ENCODE data around the gene SPARCL1. TPM values are rescaled to one million over a fixed set of nuclear protein-coding genes. Genes with fewer than 3 reads are reported as not detected.

Gene SPARCL1
- total RNA-seq, 1 experiment from 2014 or later, result not detected

DNA sequence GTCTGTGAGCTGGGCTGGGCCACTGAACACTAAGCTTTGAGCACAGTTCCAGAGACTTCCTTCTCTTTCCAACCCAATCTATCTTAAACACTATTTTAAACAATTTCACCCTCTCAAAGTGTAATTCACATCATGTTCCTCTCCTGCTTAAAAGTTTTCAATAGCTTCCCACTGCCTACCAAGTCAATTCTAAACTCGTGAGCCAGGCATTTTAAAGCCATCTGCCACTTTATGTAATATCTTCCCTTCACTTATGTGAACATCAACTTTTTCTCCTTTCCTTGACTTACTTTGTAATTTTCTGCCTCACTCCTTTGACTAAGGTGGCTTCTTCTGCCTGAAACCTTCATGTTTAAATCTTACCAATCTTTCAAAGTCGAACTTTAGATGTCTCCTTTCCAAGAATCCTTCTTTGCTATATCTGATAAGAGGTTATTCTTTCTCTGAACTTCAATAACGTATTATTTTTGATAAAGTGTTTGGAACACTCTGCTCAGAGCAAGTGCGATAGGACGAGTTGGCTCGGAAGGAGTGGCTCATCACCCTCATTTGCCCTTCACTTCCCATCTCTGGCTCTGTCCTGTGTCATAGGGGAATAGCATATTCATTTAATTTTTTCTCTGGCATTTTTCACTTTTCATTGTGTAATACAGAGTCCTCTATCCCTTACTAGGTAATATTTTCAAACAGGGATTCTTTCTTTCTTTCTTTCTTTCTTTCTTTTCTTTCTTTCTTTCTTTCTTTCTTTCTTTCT lies 13.0 kb upstream of the SPARCL1 start:
- DNase-seq (ENCODE audit: extremely low read depth, low read depth), result no peak

GRCh38 chr4:87541521-87541920 lies 12.3 kb upstream of the SPARCL1 start:
- DNase-seq (ENCODE audit: extremely low read depth, low read depth), result no peak

DNA sequence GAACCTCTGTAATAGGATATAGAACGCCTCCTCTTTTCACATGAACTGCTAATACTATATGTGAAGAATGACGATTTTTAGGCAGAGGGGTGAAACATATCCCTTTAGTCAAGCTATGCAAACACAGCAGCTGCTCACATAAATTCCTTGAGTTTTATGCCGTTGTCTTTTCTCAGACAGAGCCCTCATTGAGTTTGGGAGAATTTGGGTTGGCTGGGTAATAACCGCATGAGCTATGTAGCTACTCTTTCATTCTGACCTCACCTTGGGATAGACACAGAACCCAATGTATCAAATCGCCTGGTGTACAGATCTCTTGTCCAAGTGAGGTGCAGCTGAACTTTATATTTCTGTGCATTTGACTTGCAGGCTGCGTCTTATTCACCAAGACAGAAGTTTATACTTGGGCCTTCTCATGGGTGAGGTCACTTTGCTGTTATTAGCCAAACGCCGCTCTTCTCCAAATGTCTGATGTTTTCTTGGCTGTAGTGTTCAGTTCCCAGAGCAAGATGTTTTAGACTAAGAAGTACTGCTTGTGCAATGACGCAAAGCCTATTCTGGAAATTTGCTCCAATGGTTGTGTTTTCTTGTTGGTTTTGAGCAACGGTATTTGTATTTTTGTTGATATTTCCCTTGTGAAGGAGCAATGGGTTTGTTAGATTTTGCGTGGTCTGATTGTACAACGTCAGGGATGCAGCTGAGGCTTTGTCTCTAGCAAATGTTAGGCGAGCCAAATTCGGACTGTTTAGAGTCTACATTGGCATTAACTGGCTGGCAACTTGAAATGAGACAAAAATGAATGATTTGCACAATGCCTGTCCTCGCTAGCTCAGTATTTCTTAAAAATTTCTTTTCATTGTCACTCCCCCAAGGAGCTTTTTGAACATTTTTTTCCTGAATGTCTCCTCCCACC lies 11.2 kb upstream of the SPARCL1 start:
- no peak for DNase-seq (ENCODE audit: extremely low read depth, low read depth)

- DNase-seq (ENCODE audit: extremely low read depth, low read depth), result no peak
Measured at GRCh38 chr4:87532907-87533306, 3.7 kb upstream of the SPARCL1 start.

- DNase-seq (ENCODE audit: extremely low read depth, low read depth), result no peak
Measured at GRCh38 chr4:87532109-87532508, 2.9 kb upstream of the SPARCL1 start.

DNA sequence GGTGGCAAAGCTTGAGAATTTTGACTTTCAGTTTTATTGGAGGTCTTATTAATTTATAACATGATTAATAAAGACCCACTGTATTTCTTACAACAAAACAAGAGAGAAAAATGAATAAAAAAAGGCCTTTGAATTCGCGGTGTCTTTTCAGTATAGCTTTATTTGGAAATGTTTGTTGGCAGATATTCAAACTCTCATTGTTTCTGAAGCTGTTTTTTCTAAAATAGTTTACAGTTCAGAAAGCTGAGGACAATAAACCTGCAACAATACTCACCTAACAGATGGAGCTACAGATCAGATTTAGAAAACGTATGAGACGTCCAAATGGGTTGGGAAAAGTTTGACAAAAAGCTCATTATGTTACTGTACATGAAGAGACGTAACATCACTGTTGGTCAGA lies 2.4 kb upstream of the SPARCL1 start:
- DNase-seq (ENCODE audit: extremely low read depth, low read depth), result no peak

DNA sequence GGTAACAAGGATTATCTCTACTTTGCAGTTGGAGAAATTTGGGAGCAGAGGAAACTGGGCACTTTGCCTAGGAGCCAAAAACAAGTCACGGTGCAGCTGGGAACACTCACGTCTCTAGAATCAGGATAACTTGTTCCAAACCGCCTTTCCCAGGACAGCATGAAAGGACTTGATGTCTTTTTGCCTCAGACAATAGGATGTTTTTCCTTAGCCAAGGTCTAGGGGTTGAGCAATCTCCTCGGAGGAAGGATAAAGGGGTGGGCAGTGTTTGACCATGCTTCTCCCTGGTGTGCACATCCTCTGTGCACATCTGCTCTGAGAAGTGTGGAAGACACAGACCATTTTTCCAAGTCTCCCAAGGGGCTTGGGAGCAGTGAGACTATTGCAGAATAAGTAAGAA lies 1.7 kb upstream of the SPARCL1 start:
- no peak for DNase-seq (ENCODE audit: extremely low read depth, low read depth)

DNA sequence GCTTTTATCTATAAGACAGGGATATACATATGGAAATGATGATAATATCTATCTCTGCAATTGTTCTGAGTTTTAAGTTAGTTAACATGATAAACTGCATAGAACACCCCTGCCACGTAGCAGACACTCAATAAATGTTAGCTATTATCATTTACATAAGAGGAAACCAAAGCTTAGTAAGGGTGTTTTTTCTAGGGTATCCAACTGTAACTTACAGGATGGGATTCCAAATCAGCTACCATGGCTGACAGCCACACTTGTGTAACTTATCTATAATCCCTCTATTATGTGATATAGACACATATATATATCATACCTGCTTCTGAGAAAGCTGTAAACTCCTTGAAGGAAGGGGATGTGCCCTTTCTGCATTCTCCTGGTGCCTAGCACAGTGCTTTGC lies 1.1 kb upstream of the SPARCL1 start:
- DNase-seq (ENCODE audit: extremely low read depth, low read depth), result no peak

DNA sequence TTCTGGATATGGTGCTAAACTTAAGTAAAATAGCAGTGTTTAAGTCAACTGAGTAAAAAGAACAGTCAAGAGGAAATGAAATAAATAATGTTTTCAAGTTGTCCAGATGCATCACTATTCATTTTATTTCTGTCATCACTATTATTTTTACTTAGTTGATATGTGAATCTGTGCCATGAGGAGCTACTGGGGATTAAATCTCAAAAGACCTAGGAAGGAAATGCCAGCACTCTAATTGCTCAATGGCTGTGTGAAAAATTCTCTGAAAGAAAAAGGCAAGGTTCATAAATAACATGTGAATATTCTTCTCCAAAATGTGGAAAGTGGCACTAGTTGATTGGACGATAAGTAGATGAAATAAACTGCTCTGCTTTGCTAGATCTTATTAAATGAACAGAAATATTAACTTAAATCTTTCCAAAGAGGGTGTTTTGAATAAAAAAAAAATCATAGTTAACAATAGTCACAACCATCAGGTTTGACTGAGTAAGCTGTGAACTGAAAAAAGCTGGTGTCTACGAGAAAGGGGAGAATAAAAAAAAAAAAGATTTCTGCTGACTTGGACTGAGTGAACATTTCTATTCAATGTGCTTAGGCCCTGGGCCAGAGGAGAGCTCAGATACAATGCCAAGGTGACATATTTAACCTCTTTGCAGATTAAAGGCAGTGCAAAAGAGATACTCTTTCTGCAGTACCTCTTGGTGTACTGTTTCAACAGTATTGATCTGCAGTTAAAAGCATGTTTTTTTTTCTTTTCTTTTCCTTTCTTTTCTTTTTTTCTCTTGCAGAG lies 1.6 kb downstream of the SPARCL1 start:
- DNase-seq (ENCODE audit: extremely low read depth, low read depth), result no peak

GRCh38 chr4:87525636-87526295 lies 3.4 kb downstream of the SPARCL1 start:
- DNase-seq (ENCODE audit: extremely low read depth, low read depth), result no peak

DNA sequence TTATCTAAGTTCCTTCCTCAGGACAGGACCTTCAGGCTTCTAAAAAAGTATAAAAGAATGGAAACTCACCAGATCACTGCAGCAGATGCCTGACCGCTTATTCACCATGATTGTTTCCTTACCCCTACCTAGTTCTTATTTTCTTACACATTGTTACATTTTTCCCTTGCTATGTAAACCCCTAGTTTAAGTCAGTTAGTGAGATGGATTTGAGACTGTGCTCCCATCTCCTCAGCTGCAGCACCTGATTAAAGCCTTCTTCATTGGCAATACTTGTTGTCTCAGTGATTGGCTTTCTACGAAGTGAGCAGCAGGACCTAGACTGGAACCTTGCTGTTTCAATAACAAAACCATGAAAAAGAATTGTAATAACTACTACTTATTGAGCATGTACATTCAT lies 4.7 kb downstream of the SPARCL1 start:
- no peak for DNase-seq (ENCODE audit: extremely low read depth, low read depth)

DNA sequence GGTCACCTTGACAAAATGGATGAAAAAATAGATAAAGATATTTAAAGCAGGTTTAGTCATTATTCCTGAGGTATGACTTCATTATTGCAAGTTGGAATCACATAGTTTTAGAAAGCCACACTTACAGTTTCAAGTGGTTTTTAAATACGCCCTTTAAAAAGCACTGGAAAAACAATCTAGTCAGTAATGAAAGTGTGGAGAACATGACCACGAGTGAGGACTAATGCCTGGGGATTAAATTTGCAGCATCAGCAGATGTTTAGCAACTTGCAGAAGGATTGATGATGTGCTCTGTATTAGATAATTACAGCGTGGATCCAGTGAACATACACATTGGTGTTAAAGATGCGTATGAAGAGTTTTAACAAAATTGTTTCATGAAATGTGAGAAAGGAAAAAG lies 5.9 kb downstream of the SPARCL1 start:
- no peak for DNase-seq (ENCODE audit: extremely low read depth, low read depth)

DNA sequence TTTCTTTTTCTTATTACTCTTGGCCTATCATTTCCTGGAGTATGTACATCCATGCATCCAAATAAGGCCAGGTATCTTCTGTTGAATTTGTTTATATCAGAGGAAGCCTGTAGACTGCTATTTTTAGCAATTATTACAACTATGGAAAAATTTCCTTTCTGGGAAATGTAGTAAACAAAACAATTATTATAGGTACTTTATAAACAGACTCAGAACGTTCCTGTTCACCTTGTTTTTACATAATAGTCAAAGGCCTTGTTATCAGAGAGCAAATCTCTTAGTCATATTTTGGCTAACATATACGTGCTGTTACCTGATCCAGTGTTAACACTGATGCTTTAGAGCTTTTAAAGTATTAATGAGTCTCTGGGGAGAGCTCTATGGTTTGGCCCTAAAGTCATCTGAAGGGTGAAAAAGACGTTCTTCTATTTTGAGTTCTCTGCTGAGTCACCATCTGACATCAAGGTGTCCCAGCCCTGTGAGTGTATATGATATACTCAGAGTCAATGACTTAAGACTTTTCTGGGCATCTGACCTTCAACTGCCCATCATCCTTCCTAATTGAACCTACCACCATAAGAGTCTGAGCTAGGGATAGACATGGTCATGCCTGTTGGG lies 7.3 kb downstream of the SPARCL1 start:
- DNase-seq (ENCODE audit: extremely low read depth, low read depth), result peak; percentile 8

DNA sequence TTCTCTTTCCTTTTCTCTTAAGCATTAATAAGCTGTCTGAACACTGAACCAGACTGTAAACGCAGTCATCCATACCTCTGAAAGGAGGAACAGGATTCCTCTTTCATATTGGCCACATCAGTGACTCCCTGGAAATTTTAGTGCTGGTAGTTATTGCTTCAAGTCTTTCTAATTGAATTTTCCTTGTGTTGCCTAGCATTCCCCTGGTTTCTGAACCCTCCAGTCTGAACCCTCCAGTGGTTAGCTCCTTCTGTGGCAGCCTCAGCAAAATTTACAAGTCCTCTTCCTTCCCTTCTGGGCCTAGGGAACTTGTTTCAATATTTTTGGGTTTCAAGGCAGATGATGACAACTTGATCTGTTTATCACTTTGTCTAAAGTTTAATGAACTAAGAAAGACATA lies 7.9 kb downstream of the SPARCL1 start:
- no peak for DNase-seq (ENCODE audit: extremely low read depth, low read depth)

GRCh38 chr4:87517621-87518020 lies 11.6 kb downstream of the SPARCL1 start:
- DNase-seq (ENCODE audit: extremely low read depth, low read depth), result no peak

GRCh38 chr4:87516683-87517082 lies 12.5 kb downstream of the SPARCL1 start:
- no peak for DNase-seq (ENCODE audit: extremely low read depth, low read depth)

GRCh38 chr4:87512400-87512799 lies 16.8 kb downstream of the SPARCL1 start:
- no peak for DNase-seq (ENCODE audit: extremely low read depth, low read depth)

DNA sequence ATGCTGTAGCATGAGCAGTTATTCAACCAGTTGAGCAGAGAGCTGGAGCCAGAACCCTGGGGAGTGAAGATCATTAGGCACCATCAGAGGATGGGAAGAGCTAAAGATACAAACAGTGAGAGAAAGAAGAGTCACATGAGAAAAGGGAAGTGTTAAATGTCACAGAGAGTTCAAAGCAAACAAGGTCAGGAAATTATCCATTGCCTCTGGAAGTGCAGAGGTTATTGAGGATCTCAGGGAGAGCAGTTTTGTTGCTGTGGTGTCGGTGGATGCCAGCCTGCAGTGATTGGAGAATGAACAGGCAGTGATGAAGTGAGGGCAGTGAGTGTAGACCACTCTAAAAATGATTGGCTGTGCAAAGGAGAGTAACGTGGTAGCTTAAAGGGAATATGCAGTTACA lies 17.7 kb downstream of the SPARCL1 start:
- no peak for DNase-seq (ENCODE audit: extremely low read depth, low read depth)

GRCh38 chr4:87510747-87511146 lies 18.4 kb downstream of the SPARCL1 start:
- no peak for DNase-seq (ENCODE audit: extremely low read depth, low read depth)

All from NCI-H460 (cell line).